GM20000 (cell line): ENCODE measurements around the gene E2F1.
"Not testable (repeated sequence)": the region's sequence is repeated elsewhere in the genome, so short reads cannot be mapped to it uniquely, and the experiment has no call there.

Experiments used
- DNase-seq: peaks from one replicate; pipeline ENCODE4 v3.0.0; 2012; ENCODE audit warnings: low spot score
- TF ChIP-seq, protein P1 (sequence below): IDR thresholded peaks from 2 replicates; pipeline ENCODE4 v1.5.1; 2012; ENCODE audit warnings: mild to moderate bottlenecking, control low read depth; ENCODE audit errors: extremely low read depth, missing control alignments

The E2F1 gene

DNA sequence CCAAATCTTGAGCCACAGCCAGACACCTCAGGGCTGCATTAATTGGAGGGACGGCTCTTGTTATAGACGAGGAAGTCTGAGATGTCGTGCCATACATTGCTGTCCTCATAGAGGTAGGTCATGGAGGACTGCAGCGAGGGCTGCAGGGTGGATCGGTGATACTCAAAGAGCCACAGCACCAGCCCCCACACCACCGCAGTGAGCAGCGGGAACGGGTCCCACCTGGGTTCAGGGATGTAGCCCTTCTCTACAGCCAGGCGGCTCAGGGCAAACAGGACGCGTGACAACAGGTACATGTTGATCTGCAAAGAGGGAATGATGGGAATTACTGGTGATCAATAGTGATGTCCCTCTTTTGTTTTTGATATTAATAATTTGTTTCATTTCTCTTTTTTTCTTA lies 21.5 kb upstream of the E2F1 start:
- DNase-seq = no peak
- TF ChIP-seq, protein P1, sequence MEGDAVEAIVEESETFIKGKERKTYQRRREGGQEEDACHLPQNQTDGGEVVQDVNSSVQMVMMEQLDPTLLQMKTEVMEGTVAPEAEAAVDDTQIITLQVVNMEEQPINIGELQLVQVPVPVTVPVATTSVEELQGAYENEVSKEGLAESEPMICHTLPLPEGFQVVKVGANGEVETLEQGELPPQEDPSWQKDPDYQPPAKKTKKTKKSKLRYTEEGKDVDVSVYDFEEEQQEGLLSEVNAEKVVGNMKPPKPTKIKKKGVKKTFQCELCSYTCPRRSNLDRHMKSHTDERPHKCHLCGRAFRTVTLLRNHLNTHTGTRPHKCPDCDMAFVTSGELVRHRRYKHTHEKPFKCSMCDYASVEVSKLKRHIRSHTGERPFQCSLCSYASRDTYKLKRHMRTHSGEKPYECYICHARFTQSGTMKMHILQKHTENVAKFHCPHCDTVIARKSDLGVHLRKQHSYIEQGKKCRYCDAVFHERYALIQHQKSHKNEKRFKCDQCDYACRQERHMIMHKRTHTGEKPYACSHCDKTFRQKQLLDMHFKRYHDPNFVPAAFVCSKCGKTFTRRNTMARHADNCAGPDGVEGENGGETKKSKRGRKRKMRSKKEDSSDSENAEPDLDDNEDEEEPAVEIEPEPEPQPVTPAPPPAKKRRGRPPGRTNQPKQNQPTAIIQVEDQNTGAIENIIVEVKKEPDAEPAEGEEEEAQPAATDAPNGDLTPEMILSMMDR = no peak

DNA sequence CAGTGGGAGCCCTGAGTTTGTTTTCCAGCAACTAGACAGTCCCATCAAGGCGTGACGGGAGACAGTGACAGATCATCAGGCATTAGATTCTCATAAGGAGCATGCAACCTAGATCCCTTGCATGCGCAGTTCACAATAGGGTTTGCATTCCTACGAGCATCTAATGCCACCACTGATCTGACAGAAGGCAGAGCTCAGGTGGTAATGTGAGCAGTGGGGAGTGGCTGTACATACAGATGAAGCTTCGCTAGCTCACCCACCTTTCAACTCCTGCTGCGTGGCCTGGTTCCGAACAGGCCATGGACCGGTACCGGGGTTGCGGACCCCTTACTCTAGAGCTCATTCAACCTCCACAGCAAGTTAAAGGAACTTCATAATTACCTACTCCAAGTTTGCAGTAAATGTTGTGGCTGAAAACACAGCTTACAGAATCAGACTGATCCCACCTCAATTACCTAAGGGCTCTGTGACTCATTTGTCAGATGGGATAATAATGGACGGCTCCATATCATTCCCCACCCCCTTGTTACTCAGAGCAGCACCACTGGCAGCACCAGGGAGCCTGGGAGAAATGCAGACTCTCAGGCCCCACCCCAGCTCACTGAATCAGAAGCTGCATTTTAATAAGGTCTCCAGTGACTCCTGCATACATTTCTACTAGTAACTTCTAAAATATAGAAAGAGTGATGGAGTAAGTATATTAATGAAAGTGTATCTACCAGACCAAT lies 18.2 kb upstream of the E2F1 start:
- TF ChIP-seq, protein P1 = no peak
- DNase-seq = no peak

DNA sequence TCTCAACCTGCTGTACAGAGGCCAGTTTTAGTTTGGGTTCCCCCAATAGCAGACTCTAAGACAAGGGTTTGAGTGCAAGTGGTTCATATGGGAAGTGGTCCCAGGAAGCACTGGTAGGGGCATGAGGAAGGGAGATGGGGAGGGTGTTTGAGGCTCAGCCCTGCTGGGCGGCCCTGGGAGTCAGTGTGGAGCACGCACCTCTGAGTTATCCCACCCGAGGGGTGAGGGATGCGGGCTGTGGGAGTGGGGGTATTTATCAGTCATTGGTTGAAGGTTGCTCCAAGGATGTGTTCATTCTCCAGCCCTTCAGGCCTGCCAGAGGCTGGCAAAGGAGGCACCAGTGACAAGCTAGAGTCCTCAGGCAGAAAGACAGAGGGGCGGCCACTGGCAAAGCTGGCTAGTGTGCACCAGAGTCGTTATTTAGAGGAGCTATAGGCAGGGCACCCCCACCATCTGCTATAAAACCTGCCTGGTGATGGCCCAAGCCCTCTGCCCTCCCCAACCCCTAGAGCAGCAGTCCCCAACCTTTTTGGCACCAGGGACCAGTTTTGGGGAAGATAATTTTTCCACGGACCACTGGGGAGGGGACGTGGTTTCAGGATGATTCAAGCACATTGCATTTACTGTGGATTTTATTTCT lies 17.4 kb upstream of the E2F1 start:
- no peak for DNase-seq
- TF ChIP-seq, protein P1 = no peak

DNA sequence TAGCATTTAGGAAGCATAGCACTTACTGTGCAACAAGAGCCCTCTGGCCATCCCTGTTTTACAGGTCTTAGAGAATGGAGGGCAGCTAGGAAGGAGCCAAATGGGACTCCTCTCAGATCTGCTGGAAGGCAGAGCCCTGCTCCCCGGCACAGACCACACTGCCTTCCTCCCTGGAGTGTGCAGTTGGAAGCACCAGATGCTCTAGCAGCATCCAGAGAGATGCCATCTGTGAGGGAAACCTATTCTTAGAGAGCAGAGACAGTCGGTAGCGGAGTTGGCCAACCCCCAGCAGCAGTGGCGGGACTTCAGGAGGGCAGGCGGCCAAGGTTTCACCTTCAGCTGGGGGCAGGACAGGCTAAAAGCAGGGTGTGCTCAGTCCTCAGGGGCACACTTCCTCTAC lies 16.7 kb upstream of the E2F1 start:
- TF ChIP-seq, protein P1 = no peak
- no peak for DNase-seq

DNA sequence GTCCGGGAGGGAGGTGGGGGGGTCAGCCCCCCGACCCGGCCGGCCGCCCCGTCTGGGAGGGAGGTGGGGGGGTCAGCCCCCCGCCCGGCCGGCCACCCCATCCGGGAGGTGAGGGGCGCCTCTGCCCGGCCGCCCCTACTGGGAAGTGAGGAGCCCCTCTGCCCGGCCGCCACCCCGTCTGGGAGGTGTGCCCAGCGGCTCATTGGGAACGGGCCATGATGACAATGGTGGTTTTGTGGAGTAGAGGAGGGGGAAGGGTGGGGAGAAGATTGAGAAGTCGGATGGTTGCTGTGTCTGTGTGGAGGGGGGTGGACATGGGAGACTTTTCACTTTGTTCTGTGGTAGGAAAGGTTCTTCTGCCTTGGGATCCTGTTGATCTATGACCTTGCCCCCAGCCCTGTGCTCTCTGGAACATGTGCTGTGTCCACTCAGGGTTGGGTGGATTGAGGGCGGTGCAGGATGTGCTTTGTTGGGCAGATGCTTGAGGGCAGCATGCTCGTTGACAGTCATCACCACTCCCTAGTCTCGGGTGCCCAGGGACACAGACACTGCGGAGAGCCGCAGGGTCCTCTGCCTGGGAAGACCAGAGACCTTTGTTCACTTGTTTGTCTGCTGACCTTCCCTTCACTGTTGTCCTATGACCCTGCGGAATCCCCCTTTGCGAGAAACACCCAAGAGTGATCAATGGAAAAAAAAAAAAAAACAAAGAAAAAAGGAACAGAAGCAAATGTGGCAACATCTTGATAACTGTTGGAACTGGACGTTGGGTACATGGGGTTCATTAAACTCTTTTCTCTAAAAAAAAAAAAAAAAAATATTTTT lies 15.7 kb upstream of the E2F1 start:
- no peak for DNase-seq
- TF ChIP-seq, protein P1 = no peak

DNA sequence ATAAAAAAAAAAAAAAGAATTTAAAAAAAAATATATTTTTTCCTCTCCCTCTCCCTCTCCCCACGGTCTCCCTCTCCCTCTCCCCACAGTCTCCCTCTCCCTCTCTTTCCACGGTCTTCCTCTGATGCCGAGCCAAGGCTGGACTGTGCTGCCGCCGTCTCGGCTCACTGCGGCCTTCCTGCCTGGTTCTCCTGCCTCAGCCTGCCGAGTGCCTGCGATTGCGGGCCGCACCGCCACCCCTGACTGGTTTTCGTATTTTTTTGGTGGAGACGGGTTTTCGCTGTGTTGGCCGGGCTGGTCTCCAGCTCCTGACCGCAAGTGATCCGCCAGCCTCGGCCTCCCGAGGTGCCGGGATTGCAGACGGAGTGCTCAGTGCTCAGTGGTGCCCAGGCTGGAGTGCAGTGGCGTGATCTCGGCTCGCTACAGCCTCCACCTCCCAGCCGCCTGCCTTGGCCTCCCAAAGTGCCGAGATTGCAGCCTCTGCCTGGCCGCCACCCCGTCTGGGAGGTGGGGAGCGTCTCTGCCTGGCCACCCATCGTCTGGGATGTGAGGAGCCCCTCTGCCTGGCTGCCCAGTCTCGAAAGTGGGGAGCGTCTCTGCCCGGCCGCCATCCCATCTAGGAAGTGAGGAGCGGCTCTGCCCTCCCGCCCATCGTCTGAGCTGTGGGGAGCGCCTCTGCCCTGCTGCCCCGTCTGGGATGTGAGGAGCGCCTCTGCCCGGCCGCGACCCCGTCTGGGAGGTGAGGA lies 14.7 kb upstream of the E2F1 start:
- DNase-seq = not testable (repeated sequence)

DNA sequence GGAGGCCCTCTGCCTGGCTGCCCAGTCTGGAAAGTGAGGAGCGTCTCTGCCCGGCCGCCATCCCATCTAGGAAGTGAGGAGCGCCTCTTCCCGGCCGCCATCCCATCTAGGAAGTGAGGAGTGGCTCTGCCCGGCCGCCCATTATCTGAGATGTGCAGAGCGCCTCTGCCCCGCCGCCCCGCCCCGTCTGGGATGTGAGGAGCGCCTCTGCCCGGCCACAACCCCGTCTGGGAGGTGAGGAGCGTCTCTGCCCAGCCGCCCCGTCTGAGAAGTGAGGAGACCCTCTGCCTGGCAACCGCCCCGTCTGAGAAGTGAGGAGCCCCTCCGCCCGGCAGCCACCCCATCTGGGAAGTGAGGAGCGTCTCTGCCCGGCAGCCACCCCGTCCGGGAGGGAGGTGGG lies 12.8 kb upstream of the E2F1 start:
- not testable (repeated sequence) for DNase-seq

DNA sequence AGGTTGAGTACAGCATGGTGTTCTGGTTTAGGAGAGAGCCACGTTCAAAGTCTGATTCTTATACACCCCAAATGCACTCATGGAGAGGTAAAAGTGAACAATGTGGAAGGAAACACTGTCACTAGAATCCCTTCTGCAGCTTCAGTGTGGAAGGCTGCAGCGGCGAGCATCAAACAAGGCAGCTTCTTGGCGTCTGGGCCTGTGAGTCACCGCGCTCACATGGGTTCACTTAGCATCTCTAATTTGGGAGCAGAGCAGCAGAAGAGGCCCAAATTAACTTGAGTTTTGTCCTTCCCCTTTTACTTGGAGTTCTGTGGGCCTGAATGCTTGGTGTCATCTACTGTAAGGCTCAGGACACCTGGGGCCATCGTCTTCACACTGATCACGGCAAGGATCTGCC lies 10.9 kb upstream of the E2F1 start:
- TF ChIP-seq, protein P1 = no peak
- no peak for DNase-seq
